Subcutaneous abdominal adipose tissue (tissue), 5 donors: ENCODE measurements around the gene PHF23.
A peak's percentile ranks its signal among the peaks of the same experiment; 100 is the strongest.

Experiments
- H3K27ac ChIP-seq: one replicate; pipeline ENCODE4 v1.7.0; 2013; ENCODE audit warnings: low read depth, mild to moderate bottlenecking, inconsistent platforms, low read length, moderate library complexity
- H3K27me3 ChIP-seq, 5 donors: one replicate each; pipeline ENCODE4 v1.7.0; 2013; ENCODE audit warnings: low read length in 5 of 5, inconsistent platforms in 1 of 5; ENCODE audit not compliant: control insufficient read depth in 5 of 5, insufficient read depth in 4 of 5
- H3K36me3 ChIP-seq, 5 donors: one replicate each; pipeline ENCODE4 v1.7.0; 2013; ENCODE audit warnings: low read length in 5 of 5; ENCODE audit not compliant: control insufficient read depth in 5 of 5, insufficient read depth in 5 of 5
- H3K4me1 ChIP-seq, 5 donors: one replicate each; pipeline ENCODE4 v1.7.0; 2013; ENCODE audit warnings: low read length in 5 of 5, mild to moderate bottlenecking in 3 of 5, moderate library complexity in 1 of 5; ENCODE audit not compliant: control insufficient read depth in 5 of 5, insufficient read depth in 5 of 5
- H3K4me3 ChIP-seq, 5 donors: one replicate each; pipeline ENCODE4 v1.7.0; 2013; ENCODE audit warnings: low read length in 5 of 5, low read depth in 1 of 5
- H3K9ac ChIP-seq, 5 donors: one replicate each; pipeline ENCODE4 v1.7.0; 2013; ENCODE audit warnings: low read length in 5 of 5, mild to moderate bottlenecking in 4 of 5, moderate library complexity in 3 of 5
- H3K9me3 ChIP-seq, 5 donors: one replicate each; pipeline ENCODE4 v1.7.0; 2013; ENCODE audit warnings: low read length in 5 of 5; ENCODE audit not compliant: control insufficient read depth in 5 of 5
- donor health status: healthy.
- donor health status: healthy.
- donor health status: healthy.
- donor health status: healthy.
- donor health status: healthy.

PHF23 gene

DNA sequence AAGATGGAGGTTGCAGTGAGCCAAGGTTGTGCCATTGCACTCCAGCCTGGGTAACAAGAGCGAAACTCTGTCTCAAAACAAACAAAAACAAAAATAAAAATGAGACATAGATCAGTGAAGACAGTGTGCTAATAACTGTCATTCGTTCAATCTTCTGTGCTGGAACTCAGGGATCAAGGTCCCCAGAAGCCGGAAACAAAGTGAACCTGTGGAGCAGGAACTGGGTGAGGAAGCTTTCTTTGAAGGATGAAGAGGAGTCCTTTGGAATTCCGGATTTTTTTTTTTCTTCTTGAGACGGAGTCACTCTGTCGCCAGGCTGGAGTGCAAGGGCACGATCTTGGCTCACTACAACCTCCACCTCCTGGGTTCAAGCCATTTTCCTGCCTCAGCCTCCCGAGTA, 40.2 kb upstream of the PHF23 start:
- peaks cover 0 to 9% (median 6%) of the 10 kb centered on the region in 5 donors for H3K36me3 ChIP-seq
- H3K4me3 ChIP-seq = no peak overlapping the region
- peaks cover 7 to 47% (median 30%) of the 10 kb centered on the region in 5 donors for H3K4me1 ChIP-seq
- H3K9ac ChIP-seq = no peak overlapping the region
- H3K9me3 ChIP-seq = no peaks in the 10 kb centered on the region
- peaks cover 0 to 15% (median 0%) of the 10 kb centered on the region in 5 donors for H3K27me3 ChIP-seq
- no peak overlapping the region for H3K27ac ChIP-seq

DNA sequence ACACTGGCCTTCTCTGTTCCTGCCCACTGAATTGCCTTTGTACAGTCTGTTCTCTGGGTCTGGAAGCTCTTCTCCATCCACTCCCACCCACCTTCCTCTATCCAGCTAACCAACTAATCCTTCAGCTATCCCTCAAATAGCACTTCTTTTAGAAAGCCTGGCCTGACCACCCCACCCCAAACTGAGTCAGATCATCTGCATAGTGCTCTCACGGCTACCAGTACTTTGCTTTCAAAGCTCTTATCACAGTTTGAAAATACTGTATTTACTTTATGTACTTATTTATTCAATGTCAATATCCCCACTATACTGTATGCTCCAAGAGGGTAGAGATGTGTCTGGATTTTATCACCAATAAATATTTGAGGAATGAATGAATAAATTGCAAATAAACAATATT, 27.5 kb upstream of the PHF23 start:
- H3K27ac ChIP-seq = no peak overlapping the region
- H3K27me3 ChIP-seq = peaks cover 0 to 19% (median 14%) of the 10 kb centered on the region in 5 donors
- H3K9me3 ChIP-seq = no peaks in the 10 kb centered on the region
- H3K4me3 ChIP-seq = no peak overlapping the region
- H3K36me3 ChIP-seq = no peaks in the 10 kb centered on the region
- H3K9ac ChIP-seq = no peak overlapping the region
- peaks cover 0 to 29% (median 21%) of the 10 kb centered on the region in 5 donors for H3K4me1 ChIP-seq

GRCh38 chr17:7263801-7264078, 24.5 kb upstream of the PHF23 start:
- peaks cover 0 to 46% (median 38%) of the 10 kb centered on the region in 5 donors for H3K4me1 ChIP-seq
- peak overlapping the region in 1 of 5 donors; percentile 68 for H3K4me3 ChIP-seq
- peaks cover 0 to 22% (median 14%) of the 10 kb centered on the region in 5 donors for H3K27me3 ChIP-seq
- no peak overlapping the region for H3K9ac ChIP-seq
- no peaks in the 10 kb centered on the region for H3K9me3 ChIP-seq
- H3K36me3 ChIP-seq = peaks cover 0 to 10% (median 7%) of the 10 kb centered on the region in 5 donors
- no peak overlapping the region for H3K27ac ChIP-seq

GRCh38 chr17:7262935-7263800, 23.9 kb upstream of the PHF23 start:
- peak overlapping the region in 4 of 5 donors; percentile 52 to 75 (median 61) for H3K4me3 ChIP-seq
- peaks cover 0 to 22% (median 14%) of the 10 kb centered on the region in 5 donors for H3K27me3 ChIP-seq
- H3K9me3 ChIP-seq = no peaks in the 10 kb centered on the region
- H3K27ac ChIP-seq = no peak overlapping the region
- peaks cover 0 to 15% (median 11%) of the 10 kb centered on the region in 5 donors for H3K36me3 ChIP-seq
- peak overlapping the region in 3 of 5 donors; percentile 21 to 35 (median 33) for H3K9ac ChIP-seq
- peaks cover 0 to 47% (median 41%) of the 10 kb centered on the region in 5 donors for H3K4me1 ChIP-seq

DNA sequence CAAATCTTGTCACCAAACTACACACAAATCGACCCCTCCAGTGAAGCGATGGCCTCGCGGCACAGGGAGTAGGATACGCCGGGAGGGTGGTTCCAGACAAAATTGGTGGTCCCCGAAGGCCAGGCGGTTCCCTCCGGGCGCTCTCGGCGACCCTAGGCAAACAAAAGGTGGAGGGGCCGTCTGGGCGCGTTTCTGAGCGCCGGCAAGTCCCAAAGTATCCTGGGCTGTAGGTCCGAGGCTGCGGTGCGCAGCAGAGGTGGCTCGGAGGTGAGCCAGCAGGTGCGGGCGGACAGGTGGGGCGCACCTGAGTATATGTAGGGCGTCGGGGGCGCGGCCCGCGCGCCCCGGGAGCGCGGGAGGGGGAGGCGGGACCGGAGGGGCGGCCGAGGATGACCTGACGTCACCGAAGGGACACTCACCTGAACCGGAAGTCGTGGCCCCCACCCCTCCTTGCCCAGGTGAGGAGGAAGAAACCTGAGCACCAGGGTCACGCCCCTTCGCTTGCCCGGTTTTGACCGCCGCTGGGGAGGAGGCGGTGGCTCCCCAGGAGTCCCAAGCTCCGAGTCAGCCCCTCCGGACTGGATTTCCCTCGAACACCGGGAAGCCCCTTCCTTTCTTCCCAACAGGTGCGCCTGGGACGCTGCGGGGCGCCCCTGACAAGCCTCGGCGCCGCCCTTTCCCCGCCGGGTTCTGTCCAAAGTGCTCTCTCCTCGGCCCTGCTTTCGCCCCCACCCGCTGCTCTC, 23.1 kb upstream of the PHF23 start, which contains the start of gene CLDN7:
Gene CLDN7 (minus strand): TSS at position 287 of the 743 bp plus-strand sequence. CDS start 435 bp downstream, outside the sequence.
- H3K27me3 ChIP-seq = peaks cover 0 to 22% (median 14%) of the 10 kb centered on the region in 5 donors
- peaks cover 0 to 47% (median 41%) of the 10 kb centered on the region in 5 donors for H3K4me1 ChIP-seq
- peak within 1 kb of the TSS; percentile 54 to 75 (median 62) for H3K4me3 ChIP-seq
- H3K9ac ChIP-seq = peak within 1 kb of the TSS in 4 of 5 donors; percentile 21 to 67 (median 58)
- no peaks in the 10 kb centered on the region for H3K9me3 ChIP-seq
- H3K27ac ChIP-seq = no peak within 1 kb of the TSS
- H3K36me3 ChIP-seq = peaks cover 0 to 23% (median 14%) of the 10 kb centered on the region in 5 donors

DNA sequence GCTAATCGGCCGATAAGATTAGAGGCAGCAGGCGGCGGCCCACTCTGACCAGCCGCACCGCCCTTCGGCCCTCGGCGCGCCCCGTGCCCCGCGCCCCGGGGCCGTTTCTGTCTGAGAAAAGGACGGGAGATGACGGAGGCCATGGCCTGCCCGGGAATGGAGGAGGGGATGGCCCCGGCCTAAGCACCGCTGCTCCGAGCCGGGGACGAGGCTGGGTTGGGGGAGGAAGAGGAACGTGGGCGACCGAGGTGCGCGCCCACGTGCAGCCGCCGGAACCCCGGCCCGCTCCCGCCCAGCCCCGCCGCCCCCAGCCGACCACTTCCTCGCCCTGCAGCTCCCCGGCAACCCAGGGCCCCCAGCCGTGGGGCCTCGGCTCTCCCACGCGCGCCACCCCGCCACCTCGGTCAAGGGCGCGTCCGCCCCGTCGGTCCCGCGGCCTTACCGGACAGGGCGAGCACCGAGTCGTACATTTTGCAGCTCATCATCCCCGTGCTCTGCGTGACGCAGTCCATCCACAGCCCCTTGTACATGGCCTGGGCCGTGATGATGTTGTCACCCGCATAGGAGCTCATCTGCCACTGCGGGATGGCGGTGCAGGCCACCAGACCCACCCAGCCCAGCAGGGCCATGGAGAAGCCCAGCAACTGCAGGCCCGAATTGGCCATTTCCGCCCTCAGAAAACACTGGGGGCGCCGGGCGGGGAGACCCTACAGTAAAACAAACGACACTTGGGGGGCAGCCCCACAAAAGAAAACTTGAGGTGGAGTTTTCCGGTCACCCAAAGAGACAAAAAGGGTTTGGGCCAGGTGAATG, 22.3 kb upstream of the PHF23 start:
- H3K9me3 ChIP-seq = no peaks in the 10 kb centered on the region
- H3K27ac ChIP-seq = no peak overlapping the region
- peaks cover 0 to 31% (median 22%) of the 10 kb centered on the region in 5 donors for H3K36me3 ChIP-seq
- H3K27me3 ChIP-seq = peaks cover 0 to 22% (median 14%) of the 10 kb centered on the region in 5 donors
- peak overlapping the region in 4 of 5 donors; percentile 54 to 68 (median 62) for H3K4me3 ChIP-seq
- H3K4me1 ChIP-seq = peaks cover 0 to 47% (median 41%) of the 10 kb centered on the region in 5 donors
- peak overlapping the region in 4 of 5 donors; percentile 43 to 67 (median 58) for H3K9ac ChIP-seq

DNA sequence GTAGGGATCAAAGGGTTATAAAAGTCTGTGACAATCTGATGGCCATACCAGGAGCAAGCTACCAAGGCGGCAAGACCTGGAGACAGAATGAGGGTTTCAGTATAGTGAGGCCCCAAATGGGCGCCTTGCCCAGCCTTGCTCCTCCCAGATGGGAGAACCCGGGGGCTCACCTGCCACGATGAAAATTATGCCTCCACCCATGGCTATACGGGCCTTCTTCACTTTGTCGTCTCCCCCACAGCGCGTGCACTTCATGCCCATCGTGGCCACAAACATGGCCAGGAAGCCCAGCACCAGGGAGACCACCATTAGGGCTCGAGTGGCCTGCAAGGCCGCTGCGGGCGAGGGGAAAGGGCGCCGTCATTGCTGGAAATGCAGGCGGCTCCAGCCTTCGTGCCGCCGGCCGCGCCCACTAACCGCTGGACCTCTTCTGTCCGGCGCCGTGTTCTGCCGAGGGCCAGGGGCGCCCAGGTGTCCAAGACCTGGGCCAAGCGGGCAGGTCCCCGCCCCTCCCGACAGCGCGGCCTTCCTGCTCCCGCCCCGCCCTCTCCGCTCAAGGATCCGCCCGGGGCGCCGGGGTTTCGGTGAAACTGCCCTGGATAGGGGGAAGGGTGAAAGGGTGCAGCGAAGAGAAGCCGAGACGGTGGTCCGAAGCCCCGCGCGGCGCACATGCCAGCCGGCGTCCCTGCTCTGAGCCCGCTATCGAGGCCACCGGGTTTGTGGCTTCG, 21.6 kb upstream of the PHF23 start:
- H3K4me1 ChIP-seq = peaks cover 0 to 47% (median 41%) of the 10 kb centered on the region in 5 donors
- peak overlapping the region in 4 of 5 donors; percentile 43 to 67 (median 58) for H3K9ac ChIP-seq

DNA sequence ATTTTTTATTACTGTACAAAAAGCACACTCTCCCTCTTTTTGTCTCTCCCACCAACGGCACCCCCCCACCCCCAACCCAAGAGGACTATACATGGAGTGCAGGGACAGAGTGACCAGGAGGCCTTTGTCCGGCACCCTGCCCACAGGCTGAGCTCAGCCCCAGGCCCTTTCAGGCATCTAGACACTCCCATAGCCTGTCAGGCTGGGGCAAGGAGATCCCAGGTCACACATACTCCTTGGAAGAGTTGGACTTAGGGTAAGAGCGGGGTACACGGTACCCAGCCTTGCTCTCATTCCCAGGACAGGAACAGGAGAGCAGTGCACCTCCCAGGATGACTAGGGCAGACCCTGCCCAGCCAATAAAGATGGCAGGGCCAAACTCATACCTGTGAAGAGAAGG, 20.9 kb upstream of the PHF23 start:
- Histone ChIP-seq H3K9me3 (no peaks in the 10 kb centered on the region), H3K36me3 (peaks cover 0 to 43% (median 30%) of the 10 kb centered on the region in 5 donors), H3K4me1 (peaks cover 0 to 47% (median 41%) of the 10 kb centered on the region in 5 donors), H3K27ac (peak overlapping the region; percentile 41), H3K4me3 (no peak overlapping the region), H3K9ac (peak overlapping the region in 1 of 5 donors; percentile 1), H3K27me3 (peaks cover 0 to 22% (median 14%) of the 10 kb centered on the region in 5 donors)

More for the DNA sequence above, 21.6 kb upstream of the PHF23 start:
- Histone ChIP-seq H3K4me3 (peak overlapping the region; percentile 19 to 68 (median 61)), H3K27ac (peak overlapping the region; percentile 41), H3K36me3 (peaks cover 0 to 38% (median 28%) of the 10 kb centered on the region in 5 donors), H3K27me3 (peaks cover 0 to 22% (median 14%) of the 10 kb centered on the region in 5 donors), H3K9me3 (no peaks in the 10 kb centered on the region)

- Histone ChIP-seq H3K4me1 (peaks cover 0 to 47% (median 41%) of the 10 kb centered on the region in 5 donors), H3K4me3 (no peak overlapping the region), H3K9me3 (no peaks in the 10 kb centered on the region), H3K27me3 (peaks cover 0 to 22% (median 14%) of the 10 kb centered on the region in 5 donors), H3K36me3 (peaks cover 3 to 50% (median 36%) of the 10 kb centered on the region in 5 donors), H3K9ac (no peak overlapping the region), H3K27ac (peak overlapping the region; percentile 59)
Measured at GRCh38 chr17:7259555-7259889, 20.3 kb upstream of the PHF23 start.
